ENCODE results near the gene ATG7.
"Not testable (repeated sequence)": the region's sequence is repeated elsewhere in the genome, so short reads cannot be mapped to it uniquely, and the experiment has no call there.

Gene ATG7

DNA sequence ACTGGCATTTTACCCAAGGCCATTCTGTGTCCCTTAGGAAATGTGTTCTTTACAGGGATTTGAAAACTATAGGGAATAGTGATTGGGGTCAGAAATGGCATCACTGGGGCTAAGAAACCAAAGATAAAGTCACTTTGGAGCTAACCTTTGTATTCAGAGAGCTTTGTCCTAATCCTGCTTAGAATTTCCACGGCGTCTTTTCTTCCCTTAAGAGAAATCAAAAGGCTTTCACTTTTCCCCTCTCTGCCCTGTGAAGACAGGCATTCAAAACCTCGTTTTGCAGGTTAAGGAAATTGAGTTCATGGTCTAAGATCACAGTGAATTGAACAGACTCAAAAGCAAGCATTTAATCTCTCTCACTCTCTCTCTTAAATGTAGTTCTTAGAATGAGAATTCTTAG is 189.0 kb downstream of the ATG7 start:
- DNase-seq (ENCODE audit: low read depth in 2 of 3, low spot score in 2 of 3), result no peak

DNA sequence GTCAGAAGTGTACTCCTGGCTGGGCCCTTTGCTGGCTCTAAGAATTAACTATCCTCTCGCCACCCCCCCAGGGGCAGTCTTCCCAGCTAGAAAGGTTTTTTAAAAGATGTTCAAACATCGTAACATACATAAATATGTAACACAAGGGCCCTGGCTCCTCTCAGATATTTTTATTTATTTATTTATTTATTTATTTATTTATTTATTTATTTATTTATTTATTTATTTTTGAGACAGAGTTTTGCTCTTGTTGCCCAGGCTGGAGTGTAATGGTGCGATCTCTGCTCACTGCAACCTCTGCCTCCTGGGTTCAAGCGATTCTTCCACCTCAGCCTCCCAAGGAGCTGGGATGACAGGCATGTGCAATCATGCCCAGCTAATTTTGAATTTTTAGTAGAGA is 190.5 kb downstream of the ATG7 start:
- DNase-seq (ENCODE audit: low read depth in 2 of 3, low spot score in 2 of 3), result not testable (repeated sequence)

- DNase-seq (ENCODE audit: low read depth in 2 of 3, low spot score in 2 of 3), result no peak
Observed at GRCh38 chr3:11463591-11463990, 191.4 kb downstream of the ATG7 start.

GRCh38 chr3:11464356-11464755 is 192.2 kb downstream of the ATG7 start:
- no peak for DNase-seq (ENCODE audit: low read depth in 2 of 3, low spot score in 2 of 3)

DNA sequence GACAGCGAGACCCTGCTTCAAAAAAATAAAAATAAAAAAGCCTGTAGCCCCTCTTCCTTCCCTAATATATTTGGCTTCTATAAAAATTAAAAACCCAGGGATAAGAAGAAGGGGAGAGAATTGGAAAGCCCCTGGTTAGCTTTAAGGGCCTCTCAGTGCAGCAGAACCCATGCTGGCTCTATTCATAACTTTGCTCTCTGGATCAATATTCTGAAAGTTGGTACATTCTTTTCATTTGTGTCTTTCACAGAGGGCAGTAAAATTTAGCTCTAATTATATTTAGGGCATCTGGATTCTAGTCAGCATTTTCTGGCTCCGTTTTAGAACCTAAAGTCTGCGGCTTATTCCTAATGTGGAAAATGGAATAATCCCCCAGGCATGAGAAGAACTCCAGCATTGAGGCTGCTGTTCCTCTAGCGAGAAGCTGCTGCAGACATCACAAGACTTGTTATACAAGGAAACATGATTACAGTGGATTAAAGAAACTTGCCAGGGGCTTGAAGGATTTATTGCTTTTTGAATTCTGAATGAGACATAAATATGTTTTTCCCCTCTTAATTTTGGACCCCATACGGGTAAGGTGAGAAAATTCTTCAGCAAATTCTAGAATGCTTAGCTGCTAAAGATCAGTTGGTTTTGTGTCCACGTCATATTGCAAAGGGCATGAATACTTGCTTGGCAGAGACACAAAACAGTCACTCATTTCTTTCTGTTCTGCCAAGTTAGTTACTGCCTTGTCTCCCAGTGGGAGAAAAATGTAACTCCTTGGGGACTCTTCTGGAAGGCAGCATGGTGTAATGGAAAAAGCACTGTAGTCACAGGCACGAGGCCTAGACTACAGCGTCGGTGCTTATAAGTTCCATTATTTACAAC is 193.8 kb downstream of the ATG7 start:
- no peak for DNase-seq (ENCODE audit: low read depth in 2 of 3, low spot score in 2 of 3)

- DNase-seq (ENCODE audit: low read depth in 2 of 3, low spot score in 2 of 3), result no peak
Observed at GRCh38 chr3:11467875-11468274, 195.7 kb downstream of the ATG7 start.

DNA sequence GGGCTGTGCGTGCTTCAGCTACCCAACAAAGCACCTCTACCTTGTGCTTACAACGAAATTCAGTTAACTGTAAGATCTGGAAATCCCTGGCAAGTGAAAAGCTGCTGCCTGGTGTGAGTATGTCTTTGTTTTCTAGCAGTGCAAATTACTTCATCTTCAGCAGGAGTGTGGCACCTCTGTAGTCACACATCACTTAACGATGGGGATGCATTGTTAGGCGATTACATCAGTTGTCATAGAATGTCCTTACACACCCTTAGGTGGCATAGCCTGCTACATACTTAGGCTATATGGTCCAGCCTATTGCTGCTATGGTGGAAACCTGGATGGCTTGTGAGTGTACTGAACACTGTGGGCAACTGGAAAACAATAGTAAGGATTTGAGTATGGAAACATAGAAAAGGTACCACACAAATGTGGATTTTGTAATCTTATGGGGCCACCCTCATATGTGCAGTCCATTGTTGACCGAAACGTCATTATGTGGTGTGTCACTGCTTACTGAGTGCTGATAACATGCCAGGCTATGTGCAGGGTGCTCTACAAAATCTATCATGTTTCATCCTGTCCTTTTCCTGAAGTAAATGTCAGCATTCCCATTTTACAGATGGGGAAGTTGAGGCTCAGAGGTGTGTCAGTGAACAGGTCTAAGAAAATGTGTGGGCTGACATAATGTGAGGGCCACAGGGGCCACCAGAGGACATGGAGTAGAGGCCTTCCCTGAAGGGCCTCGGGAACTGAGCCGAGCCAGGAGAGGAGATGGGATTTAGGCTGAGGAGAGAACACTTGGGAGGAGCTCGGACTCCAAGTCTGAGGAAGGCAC is 198.0 kb downstream of the ATG7 start:
- no peak for DNase-seq (ENCODE audit: low read depth in 2 of 3, low spot score in 2 of 3)

DNA sequence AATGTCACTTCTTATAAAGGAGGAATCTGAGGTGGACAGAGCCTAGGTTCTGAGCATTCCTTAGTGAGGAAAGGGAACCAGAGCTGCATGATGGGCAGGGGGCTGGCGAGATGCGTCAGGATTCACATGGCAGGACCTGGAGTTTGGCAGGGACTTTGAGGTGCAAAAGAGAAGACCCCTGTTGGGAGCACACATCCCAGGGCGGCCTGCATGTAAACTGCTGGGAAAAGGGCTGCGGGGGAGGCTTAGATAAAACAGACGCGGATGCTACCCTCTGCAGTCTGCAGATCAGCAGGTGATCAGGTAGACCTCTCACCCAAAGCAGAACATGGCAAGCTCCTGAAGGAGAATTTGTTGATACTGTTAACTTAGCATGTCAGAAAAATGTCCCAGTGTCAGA is 203.1 kb downstream of the ATG7 start:
- no peak for DNase-seq (ENCODE audit: low read depth in 2 of 3, low spot score in 2 of 3)

- DNase-seq (ENCODE audit: low read depth in 2 of 3, low spot score in 2 of 3), result no peak
Observed at GRCh38 chr3:11476735-11477144, 204.5 kb downstream of the ATG7 start.

- no peak for DNase-seq (ENCODE audit: low read depth in 2 of 3, low spot score in 2 of 3)
Observed at GRCh38 chr3:11477407-11477911, 205.3 kb downstream of the ATG7 start.

- no peak for DNase-seq (ENCODE audit: low read depth in 2 of 3, low spot score in 2 of 3)
Observed at GRCh38 chr3:11478167-11478566, 206.0 kb downstream of the ATG7 start.

DNA sequence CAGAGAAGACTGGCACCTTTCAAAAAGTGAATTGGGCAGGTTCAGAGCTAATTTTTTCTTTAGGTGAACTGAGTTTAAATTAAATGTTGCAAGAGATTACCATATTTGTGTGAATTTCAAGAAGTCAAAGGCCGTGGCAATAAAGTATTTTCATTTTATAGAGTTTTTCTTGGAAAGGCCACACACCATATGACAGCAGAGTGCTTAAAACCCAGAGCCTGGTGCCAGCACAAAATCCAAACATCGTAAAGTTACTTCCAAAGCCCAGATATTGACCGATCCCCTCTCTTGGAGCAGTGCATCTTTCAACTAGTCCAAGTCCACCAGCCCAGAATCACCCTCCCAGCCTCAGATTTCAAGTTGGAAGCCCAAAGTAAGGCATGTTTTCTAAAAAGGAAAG is 207.0 kb downstream of the ATG7 start:
- DNase-seq (ENCODE audit: low read depth in 2 of 3, low spot score in 2 of 3), result no peak

- no peak for DNase-seq (ENCODE audit: low read depth in 2 of 3, low spot score in 2 of 3)
Observed at GRCh38 chr3:11480663-11481298, 208.6 kb downstream of the ATG7 start.

- DNase-seq (ENCODE audit: low read depth in 2 of 3, low spot score in 2 of 3), result no peak
Observed at GRCh38 chr3:11481556-11481955, 209.4 kb downstream of the ATG7 start.

DNA sequence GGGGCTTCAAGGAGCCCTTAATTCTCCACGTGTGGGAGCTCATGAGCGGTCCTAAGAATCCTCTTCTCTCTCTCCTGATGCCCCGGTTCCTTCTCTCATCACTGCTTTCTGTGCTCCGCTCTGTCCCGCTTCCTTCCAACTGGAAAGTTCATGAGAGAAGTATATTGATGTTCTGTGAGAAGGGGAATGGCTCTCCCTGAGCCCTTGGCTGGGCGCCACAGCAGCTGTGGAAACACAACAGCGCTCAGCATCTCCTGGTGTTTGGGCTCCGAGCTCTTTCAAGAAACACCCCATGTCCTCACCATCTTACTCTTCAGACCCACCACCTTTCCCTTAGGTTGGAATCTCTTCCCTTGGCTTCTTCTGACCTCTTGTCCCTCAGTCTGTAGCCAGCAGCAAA is 209.8 kb downstream of the ATG7 start:
- no peak for DNase-seq (ENCODE audit: low read depth in 2 of 3, low spot score in 2 of 3)

GRCh38 chr3:11488356-11488755 is 216.2 kb downstream of the ATG7 start:
- DNase-seq (ENCODE audit: low read depth in 2 of 3, low spot score in 2 of 3), result not testable (repeated sequence)

DNA sequence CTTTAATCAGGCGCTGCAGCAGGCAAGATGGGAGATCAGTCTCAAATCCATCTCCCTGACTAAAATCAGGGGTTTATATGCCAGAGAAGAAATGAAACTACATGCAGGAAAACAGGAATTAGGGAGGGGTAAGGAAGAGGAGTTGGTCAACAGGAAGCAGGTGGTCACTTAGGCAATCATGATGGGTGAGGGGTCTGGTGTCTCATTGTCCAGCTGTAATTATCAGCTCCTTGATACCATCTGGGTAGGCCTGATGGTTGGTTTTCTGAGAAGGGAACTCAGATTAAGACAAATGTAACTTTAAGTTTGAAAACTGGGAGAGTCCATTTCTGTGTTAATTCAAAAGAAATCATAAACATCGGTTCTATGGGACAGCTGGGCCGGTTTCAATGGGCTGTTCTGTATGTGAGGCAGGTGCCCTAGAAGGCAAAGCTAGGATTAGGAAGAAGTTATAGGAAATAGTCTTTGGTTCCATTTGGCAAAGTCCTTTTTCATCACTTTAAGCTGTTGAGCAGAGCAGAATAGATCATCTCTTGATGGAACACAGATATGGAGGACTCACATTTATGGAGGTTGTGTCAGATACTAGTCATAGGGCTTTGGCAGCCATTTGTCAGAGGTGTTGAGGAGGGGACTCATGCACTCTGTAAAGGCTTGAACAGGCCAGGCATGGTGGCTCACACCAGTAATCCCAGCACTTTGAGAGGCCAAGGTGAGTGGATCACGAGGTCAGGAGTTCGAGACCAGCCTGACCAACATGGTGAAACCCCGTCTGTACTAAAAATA is 222.1 kb downstream of the ATG7 start:
- DNase-seq (ENCODE audit: low read depth in 2 of 3, low spot score in 2 of 3), result no peak

DNA sequence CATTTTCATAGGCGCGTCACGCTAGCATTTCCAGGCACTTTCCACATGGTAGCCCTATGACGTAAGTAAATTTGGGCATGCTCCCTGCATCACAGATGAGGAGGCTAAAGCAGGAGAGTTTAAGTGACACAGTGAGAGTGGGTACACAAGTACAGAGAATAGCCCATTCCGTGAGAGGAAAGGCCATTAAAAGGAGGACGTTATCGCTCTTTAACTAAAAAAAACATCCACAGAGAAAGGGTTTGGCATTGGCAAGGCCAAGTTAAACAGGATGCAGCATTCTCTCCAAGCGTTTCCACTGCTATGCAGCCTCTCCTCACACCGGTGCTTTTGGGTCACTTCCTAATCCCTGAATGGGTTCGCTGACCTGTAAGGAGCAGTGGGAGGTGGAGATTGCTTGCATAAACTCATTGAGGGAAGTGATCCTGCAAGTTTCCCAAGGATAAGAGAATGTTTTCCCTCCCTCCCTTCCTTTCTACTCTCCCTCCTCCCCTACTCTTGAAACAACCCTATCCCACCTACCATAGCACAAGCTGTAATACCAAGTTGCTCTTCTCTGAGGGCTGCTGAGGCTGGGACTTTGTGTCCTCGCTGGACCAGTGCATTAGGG is 223.9 kb downstream of the ATG7 start:
- DNase-seq (ENCODE audit: low read depth in 2 of 3, low spot score in 2 of 3), result no peak

GRCh38 chr3:11498177-11498576 is 226.0 kb downstream of the ATG7 start:
- no peak for DNase-seq (ENCODE audit: low read depth in 2 of 3, low spot score in 2 of 3)

DNA sequence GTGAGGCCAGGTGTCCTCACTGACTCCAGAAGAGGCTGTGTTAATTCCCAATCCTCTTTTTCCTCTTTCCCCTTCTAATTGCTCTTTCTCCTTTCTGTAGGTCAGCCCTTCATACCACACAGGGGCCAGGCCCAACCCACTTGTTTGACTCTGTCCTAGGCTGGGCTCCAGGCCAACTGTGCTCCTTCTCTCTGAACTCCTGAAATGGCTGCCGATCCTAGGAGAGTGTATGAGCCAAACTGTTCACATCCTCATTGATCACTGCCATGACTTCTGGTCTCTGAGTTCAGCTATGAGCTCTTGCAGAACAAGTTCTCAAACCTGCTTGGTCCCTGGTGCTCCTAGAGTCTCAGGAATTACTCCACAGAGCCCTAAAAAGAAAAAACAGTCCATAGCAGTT is 226.4 kb downstream of the ATG7 start:
- no peak for DNase-seq (ENCODE audit: low read depth in 2 of 3, low spot score in 2 of 3)
